Fibroblast of lung (primary cell): ENCODE results near the gene CACNA2D3. TPM values are rescaled to one million over a fixed set of nuclear protein-coding genes. Genes with fewer than 3 reads are reported as not detected.

Experiments used
- DNase-seq, 2 donors: peaks; one replicate each; pipeline versions ENCODE4 v3.0.0 to v3.0.0-alpha.2; 2010; ENCODE audit warnings: low read depth in 2 of 2
- H2AFZ ChIP-seq: 2 replicates; pipeline ENCODE4 v1.5.1; 2012; ENCODE audit warnings: low read length, control low read depth, inconsistent platforms
- H3K27ac ChIP-seq: 2 replicates; pipeline ENCODE4 v1.5.1; 2011; ENCODE audit warnings: low read length, control low read depth; ENCODE audit not compliant: insufficient read depth
- H3K27me3 ChIP-seq: 2 replicates; pipeline ENCODE4 v1.5.1; 2011; ENCODE audit warnings: mild to moderate bottlenecking, low read length; ENCODE audit not compliant: control insufficient read depth, insufficient read depth
- H3K36me3 ChIP-seq: 2 replicates; pipeline ENCODE4 v1.5.1; 2011; ENCODE audit warnings: low read length; ENCODE audit not compliant: control insufficient read depth, insufficient read depth
- H3K4me1 ChIP-seq: 2 replicates; pipeline ENCODE4 v1.5.1; 2011; ENCODE audit warnings: low read length; ENCODE audit not compliant: control insufficient read depth, insufficient read depth; ENCODE audit errors: extremely low read depth
- H3K4me2 ChIP-seq: 2 replicates; pipeline ENCODE4 v1.5.1; 2011; ENCODE audit warnings: low read length, control low read depth; ENCODE audit not compliant: insufficient read depth; ENCODE audit errors: extremely low read depth
- H3K4me3 ChIP-seq, 4 experiments: fragments of 200-600 bp in 1 of 4; sonication (generic) in 1 of 4; replicated peaks in 1 of 4; 2 replicates each; pipeline ENCODE4 v1.5.1; 2011 to 2016; ENCODE audit warnings: low read length in 4 of 4, low read depth in 3 of 4, mild to moderate bottlenecking in 3 of 4, control low read depth in 2 of 4, inconsistent platforms in 1 of 4, mixed read lengths in 1 of 4; ENCODE audit not compliant: insufficient read depth in 1 of 4; ENCODE audit errors: control extremely low read depth in 1 of 4
- H3K79me2 ChIP-seq: 2 replicates; pipeline ENCODE4 v1.5.1; 2012; ENCODE audit warnings: mild to moderate bottlenecking, low read length, inconsistent platforms; ENCODE audit not compliant: control insufficient read depth, insufficient read depth
- H3K9ac ChIP-seq: 2 replicates; pipeline ENCODE4 v1.5.1; 2011; ENCODE audit warnings: mild to moderate bottlenecking, low read length, control low read depth; ENCODE audit not compliant: insufficient read depth
- H3K9me3 ChIP-seq: 2 replicates; pipeline ENCODE4 v1.5.1; 2012; ENCODE audit warnings: low read depth, low read length; ENCODE audit not compliant: control insufficient read depth, insufficient read depth
- H4K20me1 ChIP-seq: 2 replicates; pipeline ENCODE4 v1.5.1; 2011; ENCODE audit warnings: low read length; ENCODE audit not compliant: control insufficient read depth, insufficient read depth; ENCODE audit errors: extremely low read depth
- EZH2 ChIP-seq: IDR thresholded peaks from 2 replicates; pipeline ENCODE4 v1.5.1; 2012; ENCODE audit warnings: low read length, control low read depth, mild to moderate bottlenecking; ENCODE audit errors: missing control alignments
- polyA plus RNA-seq, 2 donors: library from polyadenylated mRNA; depleted of rRNA in 1 of 2; stranded (reverse) in 1 of 2; unstranded in 1 of 2; fragments of >200 nt; gene quantifications; 2 replicates each; pipeline ENCODE4 v1.2.1, GENCODE V29; 2011 to 2012; ENCODE audit warnings: missing spikeins in 1 of 2
- total RNA-seq: library from RNA; depleted of rRNA; stranded (reverse); fragments of >200 nt; gene quantifications from 2 replicates; pipeline ENCODE4 v1.2.1, GENCODE V29; 2014
- TF ChIP-seq, protein P1 (sequence below), 2 donors: IDR thresholded peaks in 1 of 2; conservative IDR thresholded peaks in 1 of 2; 1 replicate in 1 of 2; 2 replicates in 1 of 2; pipeline ENCODE4 v1.5.1; 2011 to 2012; ENCODE audit warnings: low read length in 2 of 2, control low read depth in 1 of 2, inconsistent platforms in 1 of 2, low read depth in 1 of 2, mild to moderate bottlenecking in 1 of 2

Gene CACNA2D3
- total and polyA plus RNA-seq, 2 donors (not counting 1 experiment from before 2014, with no cell fraction given) = 1.8 to 11.5 TPM

DNA sequence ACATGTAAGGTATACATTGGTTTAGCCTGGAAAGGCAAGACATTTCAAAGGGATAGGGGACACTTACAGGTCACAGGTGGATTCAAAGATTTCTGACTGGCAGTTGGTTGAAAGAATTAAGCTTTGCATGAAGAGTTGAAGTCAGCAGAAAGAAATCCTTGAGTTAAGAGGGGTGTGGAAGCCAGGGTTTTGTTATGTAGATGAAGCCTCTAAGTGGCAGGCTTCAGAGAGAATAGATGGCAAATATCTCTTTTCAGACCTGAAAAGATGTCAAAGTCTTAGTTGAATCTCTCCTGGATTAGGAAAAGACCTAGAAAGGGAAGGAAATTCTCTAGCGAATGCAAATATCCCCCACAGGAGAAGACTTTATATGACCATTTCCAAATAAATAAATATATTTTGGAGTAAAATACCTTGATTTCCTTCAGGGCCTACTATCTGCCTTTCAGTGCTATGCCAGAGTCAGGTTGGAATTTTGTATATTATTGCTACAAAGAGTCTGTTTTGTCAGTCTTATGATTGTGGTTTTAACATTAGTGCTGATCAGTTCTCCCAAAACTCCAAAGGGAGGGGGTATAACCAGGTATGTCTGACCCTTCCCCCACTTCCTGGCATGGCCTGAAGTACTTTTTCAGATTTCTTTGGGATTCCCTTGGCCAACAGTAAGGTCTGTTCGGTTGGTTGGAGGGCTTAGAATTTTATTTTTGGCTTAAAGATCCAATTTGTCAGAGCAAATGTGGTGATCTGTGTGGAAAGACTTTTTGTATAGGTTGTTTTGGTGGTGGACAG lies 519.1 kb downstream of the CACNA2D3 start:
- Histone ChIP-seq H4K20me1 (no peaks in the 10 kb centered on the region), H3K4me2 (no peak overlapping the region), H3K27me3 (no peaks in the 10 kb centered on the region), H3K4me1 (no peaks in the 10 kb centered on the region), H3K4me3 (no peak overlapping the region), H2AFZ (no peak overlapping the region), H3K27ac (no peak overlapping the region), H3K79me2 (no peaks in the 10 kb centered on the region), H3K9me3 (no peaks in the 10 kb centered on the region), H3K9ac (no peak overlapping the region), H3K36me3 (no peaks in the 10 kb centered on the region)
- no peak for DNase-seq
- TF ChIP-seq EZH2 = no peak
- TF ChIP-seq, protein P1, sequence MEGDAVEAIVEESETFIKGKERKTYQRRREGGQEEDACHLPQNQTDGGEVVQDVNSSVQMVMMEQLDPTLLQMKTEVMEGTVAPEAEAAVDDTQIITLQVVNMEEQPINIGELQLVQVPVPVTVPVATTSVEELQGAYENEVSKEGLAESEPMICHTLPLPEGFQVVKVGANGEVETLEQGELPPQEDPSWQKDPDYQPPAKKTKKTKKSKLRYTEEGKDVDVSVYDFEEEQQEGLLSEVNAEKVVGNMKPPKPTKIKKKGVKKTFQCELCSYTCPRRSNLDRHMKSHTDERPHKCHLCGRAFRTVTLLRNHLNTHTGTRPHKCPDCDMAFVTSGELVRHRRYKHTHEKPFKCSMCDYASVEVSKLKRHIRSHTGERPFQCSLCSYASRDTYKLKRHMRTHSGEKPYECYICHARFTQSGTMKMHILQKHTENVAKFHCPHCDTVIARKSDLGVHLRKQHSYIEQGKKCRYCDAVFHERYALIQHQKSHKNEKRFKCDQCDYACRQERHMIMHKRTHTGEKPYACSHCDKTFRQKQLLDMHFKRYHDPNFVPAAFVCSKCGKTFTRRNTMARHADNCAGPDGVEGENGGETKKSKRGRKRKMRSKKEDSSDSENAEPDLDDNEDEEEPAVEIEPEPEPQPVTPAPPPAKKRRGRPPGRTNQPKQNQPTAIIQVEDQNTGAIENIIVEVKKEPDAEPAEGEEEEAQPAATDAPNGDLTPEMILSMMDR (conservative IDR thresholded peaks at IDR 0.05 in 1 of 2, IDR thresholded peaks at IDR 0.05 in 1 of 2; ENCODE audit: low read depth in 1 of 2, low read length in 2 of 2) = no peak

DNA sequence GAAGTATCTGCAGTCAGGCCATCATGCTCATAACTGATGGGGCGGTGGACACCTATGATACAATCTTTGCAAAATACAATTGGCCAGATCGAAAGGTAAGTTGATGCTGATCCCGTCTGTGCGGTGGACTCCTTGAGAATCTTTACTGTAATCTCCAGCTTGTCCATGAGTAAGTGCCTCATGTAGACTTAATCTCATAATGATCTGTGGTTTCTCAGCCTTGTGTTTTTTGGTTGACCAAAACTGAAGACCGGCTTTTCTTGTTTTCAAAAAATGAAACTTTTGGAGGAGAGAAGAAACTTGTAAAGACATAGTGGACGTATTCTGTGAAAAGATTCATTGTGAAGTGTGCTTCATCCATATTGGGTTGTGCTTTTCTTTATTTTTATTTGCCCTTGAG lies 519.8 kb downstream of the CACNA2D3 start:
- no peak for DNase-seq
- no peaks in the 10 kb centered on the region for H3K9me3 ChIP-seq
- H3K79me2 ChIP-seq = no peaks in the 10 kb centered on the region
- H3K27ac ChIP-seq = no peak overlapping the region
- no peak overlapping the region for H3K4me2 ChIP-seq
- no peaks in the 10 kb centered on the region for H3K27me3 ChIP-seq
- H3K36me3 ChIP-seq = no peaks in the 10 kb centered on the region
- H3K9ac ChIP-seq = no peak overlapping the region
- H4K20me1 ChIP-seq = no peaks in the 10 kb centered on the region
- H2AFZ ChIP-seq = no peak overlapping the region
- no peak for TF ChIP-seq EZH2
- TF ChIP-seq, protein P1 (conservative IDR thresholded peaks at IDR 0.05 in 1 of 2, IDR thresholded peaks at IDR 0.05 in 1 of 2; ENCODE audit: low read depth in 1 of 2, low read length in 2 of 2) = no peak
- no peak overlapping the region for H3K4me3 ChIP-seq
- H3K4me1 ChIP-seq = no peaks in the 10 kb centered on the region

DNA sequence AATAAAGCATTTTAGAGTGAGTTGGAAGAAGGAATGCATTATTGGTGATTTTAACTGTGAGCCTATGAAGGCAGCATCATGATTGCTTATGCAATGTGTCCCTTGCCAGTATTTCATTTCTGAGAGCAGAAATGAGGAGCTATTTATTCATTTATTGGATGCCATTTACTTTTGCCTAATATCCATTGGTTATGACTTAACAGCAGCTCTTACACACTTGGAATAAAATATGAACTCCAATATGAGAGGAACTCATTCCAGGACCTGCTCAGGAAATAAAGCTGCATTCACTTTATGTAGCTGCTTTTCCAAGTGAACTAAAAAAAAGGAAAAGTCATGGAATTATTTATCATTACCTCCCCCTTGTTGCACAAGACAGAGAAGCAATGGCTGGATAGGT lies 525.4 kb downstream of the CACNA2D3 start:
- Histone ChIP-seq H4K20me1 (no peaks in the 10 kb centered on the region), H3K36me3 (no peaks in the 10 kb centered on the region), H3K4me2 (no peak overlapping the region), H3K27me3 (no peaks in the 10 kb centered on the region), H3K27ac (no peak overlapping the region), H3K4me1 (no peaks in the 10 kb centered on the region), H2AFZ (no peak overlapping the region), H3K4me3 (no peak overlapping the region), H3K79me2 (no peaks in the 10 kb centered on the region), H3K9ac (no peak overlapping the region), H3K9me3 (no peaks in the 10 kb centered on the region)
- TF ChIP-seq, protein P1 (conservative IDR thresholded peaks at IDR 0.05 in 1 of 2, IDR thresholded peaks at IDR 0.05 in 1 of 2; ENCODE audit: low read depth in 1 of 2, low read length in 2 of 2) = no peak
- TF ChIP-seq EZH2 = no peak
- DNase-seq = no peak
